TTC549 (cell line): Measurements from ENCODE around the gene GRIK1.

ENCODE experiments used
- FAIRE-seq: peaks from 2 replicates; lab custom pipeline; 2012; peaks lifted over from hg19 to GRCh38; lab: Jason Lieb, UNC

Gene GRIK1

GRCh38 chr21:29526545-29526944, 413.3 kb downstream of the GRIK1 start:
- FAIRE-seq: no peak

GRCh38 chr21:29524055-29524454, 415.7 kb downstream of the GRIK1 start:
- no peak for FAIRE-seq

- no peak for FAIRE-seq
Measured at GRCh38 chr21:29523646-29524045, 416.1 kb downstream of the GRIK1 start.

GRCh38 chr21:29521872-29522271, 417.9 kb downstream of the GRIK1 start:
- no peak for FAIRE-seq

- FAIRE-seq: no peak
Measured at GRCh38 chr21:29520171-29520570, 419.6 kb downstream of the GRIK1 start.

- no peak for FAIRE-seq
Measured at GRCh38 chr21:29514652-29515247, 425.0 kb downstream of the GRIK1 start.

- no peak for FAIRE-seq
Measured at GRCh38 chr21:29513535-29513934, 426.3 kb downstream of the GRIK1 start.

GRCh38 chr21:29511096-29511495, 428.7 kb downstream of the GRIK1 start:
- FAIRE-seq: no peak

GRCh38 chr21:29509121-29509520, 430.7 kb downstream of the GRIK1 start:
- no peak for FAIRE-seq

GRCh38 chr21:29508301-29508700, 431.5 kb downstream of the GRIK1 start:
- no peak for FAIRE-seq

GRCh38 chr21:29506947-29507346, 432.8 kb downstream of the GRIK1 start:
- no peak for FAIRE-seq

GRCh38 chr21:29506214-29506613, 433.6 kb downstream of the GRIK1 start:
- no peak for FAIRE-seq

- FAIRE-seq: no peak
Measured at GRCh38 chr21:29504751-29505321, 435.0 kb downstream of the GRIK1 start.

GRCh38 chr21:29501451-29501850, 438.3 kb downstream of the GRIK1 start:
- no peak for FAIRE-seq

GRCh38 chr21:29499734-29500343, 440.0 kb downstream of the GRIK1 start:
- FAIRE-seq: peak; percentile 50

- FAIRE-seq: no peak
Measured at GRCh38 chr21:29499229-29499628, 440.6 kb downstream of the GRIK1 start.

GRCh38 chr21:29496337-29496736, 443.5 kb downstream of the GRIK1 start:
- FAIRE-seq: no peak

- no peak for FAIRE-seq
Measured at GRCh38 chr21:29490016-29490415, 449.8 kb downstream of the GRIK1 start.

- FAIRE-seq: no peak
Measured at GRCh38 chr21:29487154-29487553, 452.6 kb downstream of the GRIK1 start.
